Measurements from ENCODE around the gene SEC63. TPM values are rescaled to one million over a fixed set of nuclear protein-coding genes. Genes with fewer than 3 reads are reported as not detected.
"Not testable (repeated sequence)": the region's sequence is repeated elsewhere in the genome, so short reads cannot be mapped to it uniquely, and the experiment has no call there.

The SEC63 gene
- total RNA-seq, 1 donor from 2014 or later = 166 TPM

- no peak overlapping the region for H3K27ac Mint-ChIP-seq (ENCODE audit: unreplicated experiment)
- peaks cover 6% of the 10 kb centered on the region for H3K4me1 Mint-ChIP-seq (ENCODE audit: low read depth)
- no peaks in the 10 kb centered on the region for H3K27me3 Mint-ChIP-seq (ENCODE audit: low read depth)
- H3K4me3 Mint-ChIP-seq (ENCODE audit: unreplicated experiment) = no peak overlapping the region
- TF ChIP-seq CTCF (IDR thresholded peaks at IDR 0.05) = no peak
- H3K36me3 Mint-ChIP-seq (ENCODE audit: low read depth) = peaks cover 5% of the 10 kb centered on the region
- peaks cover 2% of the 10 kb centered on the region for H3K9me3 Mint-ChIP-seq (ENCODE audit: low read depth)
- DNase-seq (ENCODE audit: low spot score) = no peak
These were observed 95.6 kb downstream of the SEC63 start for GRCh38 chr6:107862383-107862782.

- not testable (repeated sequence) for H3K4me1 Mint-ChIP-seq (ENCODE audit: low read depth); H3K36me3 Mint-ChIP-seq (ENCODE audit: low read depth); H3K9me3 Mint-ChIP-seq (ENCODE audit: low read depth); H3K27ac Mint-ChIP-seq (ENCODE audit: unreplicated experiment); DNase-seq (ENCODE audit: low spot score); H3K4me3 Mint-ChIP-seq (ENCODE audit: unreplicated experiment); H3K27me3 Mint-ChIP-seq (ENCODE audit: low read depth)
These were observed 97.0 kb downstream of the SEC63 start for GRCh38 chr6:107860963-107861362.

- H3K4me3 Mint-ChIP-seq (ENCODE audit: unreplicated experiment); H3K27ac Mint-ChIP-seq (ENCODE audit: unreplicated experiment); H3K27me3 Mint-ChIP-seq (ENCODE audit: low read depth); H3K4me1 Mint-ChIP-seq (ENCODE audit: low read depth); H3K36me3 Mint-ChIP-seq (ENCODE audit: low read depth); DNase-seq (ENCODE audit: low spot score); H3K9me3 Mint-ChIP-seq (ENCODE audit: low read depth): not testable (repeated sequence)
These were observed 97.9 kb downstream of the SEC63 start for GRCh38 chr6:107860144-107860543.

- H3K27ac Mint-ChIP-seq (ENCODE audit: unreplicated experiment) = no peak overlapping the region
- no peaks in the 10 kb centered on the region for H3K36me3 Mint-ChIP-seq (ENCODE audit: low read depth)
- no peak overlapping the region for H3K4me3 Mint-ChIP-seq (ENCODE audit: unreplicated experiment)
- no peak for TF ChIP-seq CTCF (IDR thresholded peaks at IDR 0.05)
- H3K9me3 Mint-ChIP-seq (ENCODE audit: low read depth) = no peaks in the 10 kb centered on the region
- DNase-seq (ENCODE audit: low spot score) = no peak
- no peaks in the 10 kb centered on the region for H3K27me3 Mint-ChIP-seq (ENCODE audit: low read depth)
- H3K4me1 Mint-ChIP-seq (ENCODE audit: low read depth) = peaks cover 6% of the 10 kb centered on the region
These were observed 104.8 kb downstream of the SEC63 start for GRCh38 chr6:107853230-107853629.

GRCh38 chr6:107849325-107849724, 108.7 kb downstream of the SEC63 start:
- Mint-ChIP-seq H3K4me1 (ENCODE audit: low read depth) (peaks cover 12% of the 10 kb centered on the region), H3K4me3 (ENCODE audit: unreplicated experiment) (no peak overlapping the region), H3K27me3 (ENCODE audit: low read depth) (no peaks in the 10 kb centered on the region), H3K27ac (ENCODE audit: unreplicated experiment) (no peak overlapping the region), H3K36me3 (ENCODE audit: low read depth) (no peaks in the 10 kb centered on the region), H3K9me3 (ENCODE audit: low read depth) (no peaks in the 10 kb centered on the region)
- TF ChIP-seq CTCF (IDR thresholded peaks at IDR 0.05) = no peak
- DNase-seq (ENCODE audit: low spot score) = no peak

- TF ChIP-seq CTCF (IDR thresholded peaks at IDR 0.05) = peak; percentile 99
- no peak for DNase-seq (ENCODE audit: low spot score)
- H3K27me3 Mint-ChIP-seq (ENCODE audit: low read depth) = no peaks in the 10 kb centered on the region
- peak overlapping the region; percentile 74 for H3K4me3 Mint-ChIP-seq (ENCODE audit: unreplicated experiment)
- peak overlapping the region; percentile 2 for H3K27ac Mint-ChIP-seq (ENCODE audit: unreplicated experiment)
- no peaks in the 10 kb centered on the region for H3K9me3 Mint-ChIP-seq (ENCODE audit: low read depth)
- peaks cover 12% of the 10 kb centered on the region for H3K4me1 Mint-ChIP-seq (ENCODE audit: low read depth)
- H3K36me3 Mint-ChIP-seq (ENCODE audit: low read depth) = no peaks in the 10 kb centered on the region
These were observed 109.9 kb downstream of the SEC63 start for GRCh38 chr6:107847844-107848802.
